Upper lobe of left lung (tissue), 6 donors: ENCODE results near the gene DPP3. TPM values are rescaled to one million over a fixed set of nuclear protein-coding genes. Genes with fewer than 3 reads are reported as not detected.
A peak's percentile ranks its signal among the peaks of the same experiment; 100 is the strongest.
"Not testable (repeated sequence)": the region's sequence is repeated elsewhere in the genome, so short reads cannot be mapped to it uniquely, and the experiment has no call there.

ENCODE experiments used
- ATAC-seq, 2 donors: fragments of 200-7000 bp; cut with Tn5 transposase; one replicate each; pipeline ENCODE4 v1.9.1; 2022; ENCODE audit warnings: mild to moderate bottlenecking in 2 of 2, moderate library complexity in 2 of 2; ENCODE audit not compliant: low FRiP score in 2 of 2
- DNase-seq, 2 donors: peaks; one replicate each; pipeline ENCODE4 v3.0.0-alpha.2; 2019 to 2020
- H3K27ac ChIP-seq, 4 donors: fragments of 200-600 bp; sonication (generic); one replicate each; pipeline ENCODE4 v1.5.1; 2016 to 2019
- H3K27me3 ChIP-seq, 4 donors: fragments of 200-600 bp; sonication (generic); one replicate each; pipeline ENCODE4 v1.5.1; 2017 to 2019
- H3K36me3 ChIP-seq, 4 donors: fragments of 200-600 bp; sonication (generic); one replicate each; pipeline ENCODE4 v1.5.1; 2016 to 2019
- H3K4me1 ChIP-seq, 4 donors: fragments of 200-600 bp; sonication (generic); one replicate each; pipeline ENCODE4 v1.5.1; 2018 to 2019
- H3K4me3 ChIP-seq, 4 donors: fragments of 200-600 bp; sonication (generic); one replicate each; pipeline ENCODE4 v1.5.1; 2017 to 2019; ENCODE audit warnings: mild to moderate bottlenecking in 2 of 4, moderate library complexity in 1 of 4
- H3K9me3 ChIP-seq, 4 donors: fragments of 200-600 bp; sonication (generic); one replicate each; pipeline ENCODE4 v1.5.1; 2018 to 2019
- CTCF ChIP-seq, 6 experiments: fragments of 450-650 bp in 4 of 6; fragments of 200-600 bp in 2 of 6; sonication (generic) in 2 of 6; IDR thresholded peaks; one replicate each; pipeline ENCODE4 v1.5.1; 2016 to 2019; ENCODE audit warnings: antibody characterized with exemption in 6 of 6
- EP300 ChIP-seq, 4 donors: sonication (generic); formaldehyde crosslinking; IDR thresholded peaks; one replicate each; pipeline ENCODE4 v1.5.1; 2017; ENCODE audit warnings: antibody characterized with exemption in 4 of 4, control low read depth in 2 of 4
- POLR2A ChIP-seq, 4 donors: fragments of 450-650 bp; IDR thresholded peaks; one replicate each; pipeline ENCODE4 v1.5.1; 2016 to 2017; ENCODE audit warnings: antibody characterized with exemption in 4 of 4, mild to moderate bottlenecking in 2 of 4
- POLR2AphosphoS5 ChIP-seq, 2 donors: sonication (generic); formaldehyde crosslinking; IDR thresholded peaks; one replicate each; pipeline ENCODE4 v1.5.1; 2017; ENCODE audit warnings: antibody characterized with exemption in 2 of 2
- WGBS, 2 donors: methylation state at CpG; one replicate each; pipeline ENCODE4 v1.1.5; 2017 to 2018; 5-methylcytosine and 5-hydroxymethylcytosine counted together
- total RNA-seq, 6 donors: library from RNA; depleted of rRNA in 4 of 6; stranded (reverse); fragments of >200 nt in 4 of 6; gene quantifications; one replicate each; pipeline versions ENCODE4 v1.1.0 to v1.2.1, GENCODE V29; 2016 to 2021
- donor health status: DM: no; HTN: no; CAD: no; lungs with moderate emphysema.
- donor health status: DM: no; HTN: yes; CAD: no; lungs with severe emphysema.

Gene DPP3
- total RNA-seq, result 10 to 100 TPM; 19.3 to 79.6 (median 44.9) TPM

GRCh38 chr11:66480117-66480938 lies at the start of gene DPP3:
Gene DPP3, plus strand, starts transcription at chr11:66480434. Its CDS starts 1,767 bp downstream, at chr11:66482201.
- TF ChIP-seq POLR2AphosphoS5 (IDR thresholded peaks at IDR 0.05) (peak; percentile 83 to 88), CTCF (IDR thresholded peaks at IDR 0.05) (peak in 1 of 6 experiments; percentile 11), POLR2A (IDR thresholded peaks at IDR 0.05) (peak in 3 of 4 donors; percentile 88 to 95 (median 95)), EP300 (IDR thresholded peaks at IDR 0.05) (no peak)
- ATAC-seq, result peak; percentile 96 to 97
- Histone ChIP-seq H3K27me3 (no peaks in the 10 kb centered on the region), H3K27ac (peak within 1 kb of the TSS; percentile 85 to 94 (median 92)), H3K9me3 (no peaks in the 10 kb centered on the region), H3K4me3 (peak within 1 kb of the TSS; percentile 50 to 74 (median 62)), H3K4me1 (peaks cover 12 to 23% (median 17%) of the 10 kb centered on the region in 4 donors), H3K36me3 (peaks cover 0 to 27% (median 7%) of the 10 kb centered on the region in 4 donors)
- DNase-seq, result peak; percentile 98 to 99
- 1 to 38% methylated on average over 1 to 49 of the region's 62 CpGs for WGBS, 2 donors

- not testable (repeated sequence) for H3K4me1 ChIP-seq, H3K4me3 ChIP-seq, H3K9me3 ChIP-seq, H3K27ac ChIP-seq, DNase-seq, H3K27me3 ChIP-seq, ATAC-seq
- H3K36me3 ChIP-seq, result peaks cover 4 to 30% (median 17%) of the 10 kb centered on the region in 4 donors
Observed at GRCh38 chr11:66431287-66431686, 48.9 kb upstream of the DPP3 start.

- H3K27me3 ChIP-seq, ATAC-seq, H3K4me3 ChIP-seq, H3K9me3 ChIP-seq, H3K4me1 ChIP-seq, H3K27ac ChIP-seq, DNase-seq: not testable (repeated sequence)
- WGBS, 2 donors, result 85% methylated on average over 8 of the region's 8 CpGs
- peaks cover 4 to 36% (median 19%) of the 10 kb centered on the region in 4 donors for H3K36me3 ChIP-seq
Observed at GRCh38 chr11:66431871-66432329, 48.3 kb upstream of the DPP3 start.

- TF ChIP-seq CTCF (IDR thresholded peaks at IDR 0.05) (no peak), EP300 (IDR thresholded peaks at IDR 0.05) (no peak), POLR2A (IDR thresholded peaks at IDR 0.05) (no peak), POLR2AphosphoS5 (IDR thresholded peaks at IDR 0.05) (no peak)
- Histone ChIP-seq H3K27ac (no peak overlapping the region), H3K9me3 (no peaks in the 10 kb centered on the region), H3K27me3 (no peaks in the 10 kb centered on the region), H3K36me3 (peaks cover 4 to 39% (median 20%) of the 10 kb centered on the region in 4 donors), H3K4me1 (peaks cover 0 to under 1% (median 0%) of the 10 kb centered on the region in 4 donors), H3K4me3 (no peak overlapping the region)
- DNase-seq (no peak), ATAC-seq (no peak)
- 78 to 79% methylated on average over 7 of the region's 7 CpGs for WGBS, 2 donors
Observed at GRCh38 chr11:66432597-66432996, 47.6 kb upstream of the DPP3 start.

- WGBS, 2 donors, result 6 to 9% methylated on average over 11 to 12 of the region's 12 CpGs
- peak overlapping the region; percentile 80 to 96 (median 85) for H3K4me3 ChIP-seq
- TF ChIP-seq EP300 (IDR thresholded peaks at IDR 0.05), result no peak
- no peak for TF ChIP-seq CTCF (IDR thresholded peaks at IDR 0.05)
- no peak for TF ChIP-seq POLR2AphosphoS5 (IDR thresholded peaks at IDR 0.05)
- no peak for TF ChIP-seq POLR2A (IDR thresholded peaks at IDR 0.05)
Observed at GRCh38 chr11:66437979-66438503, 42.2 kb upstream of the DPP3 start.

More at GRCh38 chr11:66437979-66438503, 42.2 kb upstream of the DPP3 start:
- Histone ChIP-seq H3K4me1 (peaks cover 6 to 9% (median 7%) of the 10 kb centered on the region in 4 donors), H3K27ac (peak overlapping the region; percentile 73 to 91 (median 88)), H3K27me3 (no peaks in the 10 kb centered on the region), H3K9me3 (peaks cover 0 to 3% (median 0%) of the 10 kb centered on the region in 4 donors), H3K36me3 (peaks cover 4 to 37% (median 20%) of the 10 kb centered on the region in 4 donors)
- DNase-seq, result no peak
- ATAC-seq, result no peak
